Cerebellar nuclear complex (tissue), 1 donor: ENCODE results near the gene KLF3.

Experiments
- DNase-seq, 2 experiments: peaks; one replicate each; lab custom pipeline; 2025; lab: John Stamatoyannopoulos, UW

KLF3 gene

GRCh38 chr4:38674258-38675144 is 10.5 kb downstream of the KLF3 start:
- DNase-seq: no peak

DNA sequence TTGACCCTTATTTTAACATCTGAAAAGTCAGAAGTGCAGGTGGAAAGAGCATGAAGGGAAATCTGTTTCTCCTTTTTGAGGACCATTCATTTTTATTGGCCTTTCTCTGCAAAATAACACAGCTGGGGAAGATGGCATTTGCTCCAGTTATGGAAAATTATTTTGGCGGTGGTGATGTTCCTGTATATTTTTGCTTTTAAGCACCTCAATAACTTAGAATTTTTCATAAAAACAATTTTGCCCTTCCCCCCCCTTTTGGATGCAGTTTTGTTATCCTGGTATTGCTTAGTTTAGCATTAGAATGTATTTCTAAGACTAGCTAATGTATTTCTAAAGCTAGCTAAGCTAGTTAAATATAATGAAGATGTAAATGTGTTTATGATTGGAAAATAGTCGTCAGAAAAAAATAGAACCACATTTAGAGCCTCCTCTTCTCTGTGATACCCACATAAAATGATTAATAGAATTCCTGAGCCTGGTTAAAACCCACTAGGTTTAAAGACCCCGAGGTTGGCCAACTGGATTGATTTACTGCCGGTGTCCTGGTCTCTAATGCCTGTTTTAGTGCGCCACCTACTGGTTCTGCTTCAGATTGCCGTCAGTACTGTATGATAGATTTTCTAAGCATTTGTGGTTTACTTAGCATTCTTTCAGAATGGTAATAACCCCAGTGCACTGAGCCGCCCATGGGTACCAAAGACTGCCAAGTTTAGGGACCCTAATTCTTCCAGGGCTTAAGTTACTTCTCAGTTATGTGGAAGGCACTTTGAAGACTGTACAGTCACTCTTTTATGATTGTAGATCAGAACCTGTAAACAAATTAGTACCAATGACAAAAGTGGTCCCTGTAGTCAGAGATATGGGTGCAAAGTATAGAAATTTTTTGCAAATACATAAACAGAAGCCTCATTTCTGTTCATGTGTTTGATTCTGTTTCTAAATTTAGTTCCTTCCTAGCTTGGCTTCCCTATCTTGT is 11.4 kb downstream of the KLF3 start:
- peak in 1 of 2 experiments; percentile 55 for DNase-seq

DNA sequence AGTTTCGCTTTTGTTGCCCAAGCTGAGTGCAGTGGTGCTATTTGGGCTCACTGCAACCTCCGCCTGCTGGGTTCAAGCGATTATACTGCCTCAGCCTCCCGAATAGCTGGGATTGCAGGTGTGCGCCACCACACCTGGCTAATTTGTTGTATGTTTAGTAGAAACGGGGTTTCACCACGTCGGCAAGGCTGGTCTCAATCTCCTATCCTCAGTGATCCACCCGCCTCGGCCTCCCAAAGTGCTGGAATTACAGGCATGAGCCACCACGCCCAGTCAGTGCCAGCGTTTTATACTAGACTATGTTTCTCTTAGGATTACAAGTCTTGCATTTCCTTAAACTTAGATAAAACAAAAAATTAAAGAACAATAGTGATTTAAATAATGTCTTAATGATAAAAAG is 13.0 kb downstream of the KLF3 start:
- no peak for DNase-seq

DNA sequence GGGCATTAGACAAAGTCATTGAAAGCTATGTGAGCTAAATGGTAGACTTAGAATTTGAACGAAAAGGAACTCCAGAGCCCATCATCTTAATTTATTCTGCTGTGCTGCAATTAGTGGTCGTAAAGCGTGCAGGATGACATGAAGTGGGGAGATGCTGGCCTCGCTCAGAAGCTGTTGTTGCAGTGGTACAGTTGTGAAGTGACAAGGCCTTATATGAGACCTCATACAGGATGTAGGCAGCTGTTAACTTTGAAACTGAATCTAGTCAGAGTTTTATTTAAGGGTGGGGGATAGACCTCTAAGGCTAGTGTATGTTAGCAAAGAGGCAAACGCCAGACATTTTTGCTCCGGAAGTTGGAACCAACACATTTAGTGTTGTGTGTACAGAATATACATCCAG is 13.4 kb downstream of the KLF3 start:
- no peak for DNase-seq

DNA sequence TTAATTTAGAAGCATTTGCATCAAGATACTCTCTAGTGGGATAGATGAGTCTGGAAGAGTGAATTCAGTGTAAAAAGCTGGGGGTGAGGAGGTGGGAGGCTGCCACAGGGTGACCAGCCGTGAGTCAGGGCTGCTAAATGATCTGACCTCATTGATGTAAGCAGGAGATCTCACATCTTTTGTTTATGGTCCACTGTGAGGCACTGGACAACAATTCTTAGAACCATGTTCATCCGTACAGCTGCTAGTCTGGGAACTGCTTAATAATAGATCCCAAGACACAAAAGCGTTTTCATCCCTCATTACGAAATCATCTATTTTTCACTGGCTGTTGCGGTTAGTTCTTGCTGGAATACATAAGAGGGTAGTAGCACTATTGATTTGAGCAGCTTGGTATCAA is 14.1 kb downstream of the KLF3 start:
- no peak for DNase-seq

- DNase-seq: no peak
Measured at GRCh38 chr4:38679921-38680320, 15.9 kb downstream of the KLF3 start.

DNA sequence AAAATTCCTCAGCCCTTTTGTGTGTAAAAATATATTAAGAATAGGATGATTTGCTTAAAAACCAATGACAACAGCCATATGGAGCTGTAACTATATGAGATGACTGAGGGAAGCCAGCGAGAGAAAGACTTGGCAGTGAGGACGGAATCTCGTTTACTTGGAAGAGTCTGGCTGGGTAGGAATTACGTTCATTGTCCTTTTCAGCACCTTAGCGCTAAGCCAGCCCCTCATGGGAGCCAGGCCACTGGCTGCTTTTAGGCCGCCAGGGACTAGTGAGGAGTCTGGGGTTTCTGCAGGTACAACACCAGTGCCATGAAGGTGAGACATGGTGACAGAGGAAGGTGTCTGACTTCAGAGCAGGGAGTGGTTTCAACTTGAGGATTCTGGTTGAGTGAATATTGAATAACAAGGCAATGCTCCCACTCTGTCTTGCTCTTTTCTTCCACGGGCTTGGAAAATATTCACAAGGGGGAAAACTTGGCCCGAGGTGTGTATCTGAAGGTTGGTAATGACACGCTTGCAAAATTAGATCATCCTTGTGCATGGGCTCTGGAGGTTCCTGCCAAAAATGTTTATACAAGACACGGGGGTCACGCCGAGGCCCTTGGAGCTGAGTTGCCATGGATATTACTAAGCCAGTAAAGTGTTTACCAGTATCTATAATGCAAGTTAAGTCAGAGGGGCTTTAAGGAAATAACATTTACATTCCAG is 17.4 kb downstream of the KLF3 start:
- DNase-seq: no peak

DNA sequence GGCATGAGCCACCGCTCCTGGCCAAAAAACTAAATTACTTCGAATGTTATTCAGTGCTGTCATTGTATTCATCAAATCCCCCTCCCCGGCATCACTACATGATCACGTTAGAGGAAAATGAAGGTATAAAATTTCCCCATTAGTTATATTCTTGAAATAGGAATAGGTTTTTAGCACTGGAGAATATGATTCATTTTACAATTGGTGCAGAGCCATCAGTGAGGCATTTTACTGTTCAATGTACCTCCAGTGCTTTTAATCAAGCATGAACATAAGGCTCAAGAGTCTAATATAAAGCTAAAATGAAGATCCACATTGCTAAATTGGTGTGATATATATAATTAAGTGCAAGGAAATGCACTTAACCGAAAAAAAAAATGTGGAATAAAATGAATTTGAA is 18.3 kb downstream of the KLF3 start:
- no peak for DNase-seq

DNA sequence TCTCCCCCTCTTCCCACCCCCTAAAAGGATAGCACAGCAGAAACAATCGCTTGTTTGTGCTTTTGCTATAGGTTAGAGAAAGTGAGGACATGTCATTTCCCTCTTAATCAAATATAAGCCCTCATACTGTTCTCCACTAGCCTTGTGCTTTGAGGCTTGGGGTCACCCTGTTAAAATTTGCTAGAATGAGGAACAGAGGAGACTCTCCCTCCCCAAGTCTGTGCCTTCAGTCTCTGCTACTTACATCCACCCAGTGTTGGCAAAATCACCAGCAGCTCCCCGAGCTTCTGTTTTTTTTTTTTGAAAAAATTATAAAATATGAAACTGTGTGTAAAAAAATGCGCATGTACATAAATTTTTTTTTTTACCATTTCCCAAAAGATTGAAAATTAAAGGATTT is 19.3 kb downstream of the KLF3 start:
- DNase-seq: no peak

DNA sequence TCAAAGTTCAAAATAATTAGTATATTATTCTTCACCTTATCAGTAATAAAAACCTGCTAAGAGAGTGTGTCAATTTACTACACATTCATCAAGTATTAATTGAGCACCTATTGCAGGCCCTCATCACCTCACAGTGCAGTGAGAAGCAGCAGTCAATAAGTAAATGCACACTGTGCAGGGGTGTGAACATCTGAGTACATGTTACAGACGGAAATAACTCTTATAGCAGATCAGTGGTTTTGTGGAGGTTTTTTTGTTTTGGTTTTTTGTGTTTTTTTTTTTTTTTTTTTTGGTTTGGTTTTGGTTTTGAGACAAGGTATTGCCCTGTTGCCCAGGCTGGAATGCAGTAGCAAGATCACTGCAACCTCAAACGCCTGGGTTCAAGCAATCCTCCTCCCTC is 20.3 kb downstream of the KLF3 start:
- DNase-seq: no peak

DNA sequence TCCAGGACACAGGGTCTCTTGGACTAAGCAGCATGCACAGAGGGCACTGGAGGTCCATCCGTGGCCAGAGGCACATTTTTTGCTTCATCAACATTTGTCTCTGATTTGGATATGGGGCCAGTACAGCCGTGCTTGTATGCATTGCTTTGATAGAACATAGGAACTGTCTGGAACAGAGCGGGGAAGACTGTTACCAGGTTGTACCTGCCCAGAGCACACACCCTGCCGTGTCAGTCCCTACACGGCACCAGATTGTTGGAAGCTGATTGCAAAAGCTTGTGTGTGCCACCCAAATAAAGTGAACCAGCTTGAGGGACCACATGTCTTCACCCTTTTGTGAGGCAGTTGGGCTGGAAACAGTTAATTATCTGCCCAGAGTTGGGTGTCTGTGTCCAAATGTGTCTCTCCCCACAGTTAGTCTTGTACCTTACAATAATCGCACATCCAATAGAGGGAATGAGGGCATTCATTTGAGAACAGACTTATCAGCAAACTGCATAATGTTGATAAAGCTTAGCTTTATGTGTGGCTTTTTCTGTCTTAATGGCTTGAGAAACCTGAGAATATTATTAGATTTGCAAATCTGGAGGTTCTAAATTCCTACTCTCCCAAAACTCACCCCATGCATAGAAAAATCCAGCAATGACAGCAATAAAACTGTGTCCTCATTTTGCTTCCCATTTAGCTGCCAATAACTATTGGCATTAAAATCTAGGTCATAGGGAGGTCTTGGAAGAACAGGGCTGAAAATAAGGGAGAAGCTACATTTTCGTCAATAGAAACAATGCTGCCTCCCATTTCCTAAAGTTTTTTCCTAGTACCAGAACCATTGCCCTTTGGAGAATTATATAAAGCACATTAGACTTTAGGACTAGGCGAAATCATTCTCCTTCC is 21.2 kb downstream of the KLF3 start:
- no peak for DNase-seq

- DNase-seq: no peak
Measured at GRCh38 chr4:38686682-38687081, 22.7 kb downstream of the KLF3 start.

GRCh38 chr4:38687571-38688011 is 23.6 kb downstream of the KLF3 start:
- DNase-seq: no peak

DNA sequence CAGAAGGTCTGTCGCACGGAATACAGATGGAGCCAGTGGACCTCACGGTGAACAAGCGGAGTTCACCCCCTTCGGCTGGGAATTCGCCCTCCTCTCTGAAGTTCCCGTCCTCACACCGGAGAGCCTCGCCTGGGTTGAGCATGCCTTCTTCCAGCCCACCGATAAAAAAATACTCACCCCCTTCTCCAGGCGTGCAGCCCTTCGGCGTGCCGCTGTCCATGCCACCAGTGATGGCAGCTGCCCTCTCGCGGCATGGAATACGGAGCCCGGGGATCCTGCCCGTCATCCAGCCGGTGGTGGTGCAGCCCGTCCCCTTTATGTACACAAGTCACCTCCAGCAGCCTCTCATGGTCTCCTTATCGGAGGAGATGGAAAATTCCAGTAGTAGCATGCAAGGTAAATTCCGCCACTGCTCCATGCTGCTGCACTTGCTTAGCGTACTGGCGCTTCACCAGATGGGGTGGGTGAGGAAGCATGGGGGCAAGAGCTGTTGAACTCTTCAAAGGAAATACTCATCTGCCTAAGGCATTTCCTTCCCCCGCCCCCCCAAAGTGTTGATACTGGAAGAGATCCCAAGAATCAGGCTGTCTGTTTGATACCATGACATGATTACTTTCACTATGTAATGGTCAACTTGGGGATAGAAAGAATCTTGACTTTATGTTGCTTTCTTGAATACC is 24.8 kb downstream of the KLF3 start:
- DNase-seq: no peak

DNA sequence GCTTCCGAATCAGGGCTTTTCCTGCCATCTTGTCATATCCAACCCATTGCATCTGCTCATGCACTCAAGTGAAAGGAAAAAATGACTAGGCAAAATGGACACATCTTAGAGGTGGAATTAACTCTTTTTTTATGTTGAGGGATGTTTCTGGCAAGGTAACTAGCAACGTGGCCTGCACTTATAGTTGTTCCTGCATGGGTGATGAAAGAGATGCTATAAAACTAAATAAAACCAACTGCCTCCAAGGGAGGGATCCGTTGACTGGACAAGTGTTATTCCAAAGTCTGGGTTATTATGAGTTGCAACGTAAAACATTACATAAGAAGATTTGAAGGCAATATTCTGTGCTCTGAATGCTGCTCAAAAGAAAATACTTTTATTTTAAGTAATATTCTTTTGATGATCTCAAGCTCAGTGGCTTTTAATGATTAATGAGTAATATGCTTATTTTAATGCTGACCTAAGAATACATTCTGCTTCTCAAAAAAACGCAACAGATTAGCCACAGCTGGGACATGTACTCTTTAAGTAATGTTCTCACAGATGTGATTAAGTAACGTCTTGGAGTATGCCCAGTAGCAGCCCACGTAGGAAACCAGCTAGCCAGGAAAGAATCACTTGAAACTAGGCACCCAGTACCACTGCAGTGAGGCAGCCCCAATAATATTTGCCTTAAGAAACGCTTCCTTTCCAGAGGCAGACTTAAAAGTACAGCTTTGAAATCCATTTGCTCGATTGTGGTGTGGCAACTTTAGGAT is 27.4 kb downstream of the KLF3 start:
- no peak for DNase-seq

DNA sequence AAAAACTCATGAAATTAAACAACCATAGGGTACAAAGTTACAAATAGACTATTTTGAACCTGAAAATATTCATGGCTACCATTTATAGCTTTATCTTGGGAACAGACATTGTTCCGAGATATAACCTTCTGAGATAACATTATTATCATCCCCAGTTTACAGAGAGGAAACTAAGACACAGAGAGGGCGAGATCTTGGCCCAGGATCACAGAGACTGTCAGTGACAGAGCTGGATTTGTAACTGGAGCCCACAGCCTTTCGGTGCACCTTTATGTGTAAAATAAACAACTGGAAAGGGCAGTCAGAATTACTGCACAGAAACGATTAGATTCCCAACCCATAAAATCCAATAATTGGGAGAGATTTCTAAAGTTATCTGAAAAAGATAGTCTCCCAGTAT is 28.4 kb downstream of the KLF3 start:
- no peak for DNase-seq

DNA sequence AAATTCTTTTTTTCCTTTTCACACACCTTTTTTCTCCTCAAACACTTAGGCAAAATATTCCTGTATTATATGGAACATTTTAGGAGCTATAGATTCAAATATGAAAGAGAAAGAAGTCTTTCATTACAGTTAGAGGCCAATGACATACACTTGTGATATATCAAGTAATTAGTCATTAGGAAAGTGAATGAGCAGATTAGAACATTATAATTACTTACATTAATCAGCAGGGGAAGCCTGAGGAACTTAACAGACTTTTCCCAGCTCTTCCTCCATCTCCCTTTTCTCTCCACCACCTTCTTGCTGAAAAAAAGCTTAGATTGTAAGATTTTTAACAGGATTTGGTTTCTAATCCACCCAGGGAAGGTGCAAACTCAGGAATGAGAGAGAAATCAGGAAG is 29.6 kb downstream of the KLF3 start:
- no peak for DNase-seq

DNA sequence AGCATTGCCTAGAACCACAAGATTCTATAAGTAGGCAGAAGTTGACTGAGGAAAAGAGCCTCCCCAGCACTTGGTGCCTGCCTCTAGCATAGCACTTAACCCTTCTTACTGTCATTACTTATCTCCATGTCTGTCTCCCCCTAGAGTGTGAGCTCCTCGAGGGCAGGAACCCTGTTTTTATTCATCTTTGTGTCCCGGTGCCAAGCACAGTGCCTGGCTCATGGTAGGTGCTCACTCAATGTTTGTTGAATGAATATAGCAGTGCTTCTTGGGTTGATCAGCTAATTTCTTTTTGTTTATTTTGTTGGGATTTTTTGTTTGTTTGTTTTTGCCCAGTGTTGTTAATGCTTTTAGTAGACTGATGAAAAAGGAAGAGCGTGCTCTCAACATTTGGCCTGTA is 30.3 kb downstream of the KLF3 start:
- no peak for DNase-seq

GRCh38 chr4:38695809-38696208 is 31.8 kb downstream of the KLF3 start:
- no peak for DNase-seq

DNA sequence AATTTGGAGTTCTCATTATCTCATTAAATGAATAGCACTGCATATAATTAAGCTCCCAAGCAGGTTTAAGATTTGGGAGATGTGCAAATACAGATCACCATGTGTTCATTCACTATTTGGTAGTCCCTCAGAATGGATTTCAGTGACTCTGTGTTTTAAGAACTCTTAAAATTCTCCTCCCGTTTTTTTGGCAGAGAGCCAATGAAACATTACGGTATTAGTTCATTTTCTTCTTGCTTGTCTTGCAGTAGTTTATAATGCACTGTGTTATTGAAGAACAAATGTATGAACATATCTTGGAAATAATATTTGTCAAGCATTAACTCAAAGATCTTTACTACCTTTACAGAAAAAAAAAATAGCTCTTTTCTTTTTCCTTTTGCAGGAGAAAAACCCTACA is 32.7 kb downstream of the KLF3 start:
- no peak for DNase-seq
